ENCODE results near the gene BHLHA15.

Gene BHLHA15

GRCh38 chr7:98242934-98243333, 31.7 kb downstream of the BHLHA15 start:
- DNase-seq (ENCODE audit: low read depth, low spot score): no peak

GRCh38 chr7:98244871-98245270, 33.6 kb downstream of the BHLHA15 start:
- DNase-seq (ENCODE audit: low read depth, low spot score): no peak

- DNase-seq (ENCODE audit: low read depth, low spot score): no peak
These were observed 36.9 kb downstream of the BHLHA15 start for GRCh38 chr7:98248156-98248555.

GRCh38 chr7:98249106-98249505, 37.9 kb downstream of the BHLHA15 start:
- DNase-seq (ENCODE audit: low read depth, low spot score): no peak

GRCh38 chr7:98250789-98251188, 39.5 kb downstream of the BHLHA15 start:
- DNase-seq (ENCODE audit: low read depth, low spot score): peak; percentile 8

GRCh38 chr7:98251231-98251600, 40.0 kb downstream of the BHLHA15 start:
- peak; percentile 16 for DNase-seq (ENCODE audit: low read depth, low spot score)

GRCh38 chr7:98251601-98252424, 40.6 kb downstream of the BHLHA15 start, which contains the start of gene TECPR1:
TSS of gene TECPR1 (minus strand) at chr7:98252232. CDS start at chr7:98246146, 6,086 bp downstream.
- DNase-seq (ENCODE audit: low read depth, low spot score): peak; percentile 80

GRCh38 chr7:98252425-98253054, 41.3 kb downstream of the BHLHA15 start:
- no peak for DNase-seq (ENCODE audit: low read depth, low spot score)

GRCh38 chr7:98254516-98254915, 43.3 kb downstream of the BHLHA15 start:
- no peak for DNase-seq (ENCODE audit: low read depth, low spot score)

- no peak for DNase-seq (ENCODE audit: low read depth, low spot score)
These were observed 43.8 kb downstream of the BHLHA15 start for GRCh38 chr7:98254951-98255610.

- DNase-seq (ENCODE audit: low read depth, low spot score): no peak
These were observed 45.2 kb downstream of the BHLHA15 start for GRCh38 chr7:98256431-98256830.

- DNase-seq (ENCODE audit: low read depth, low spot score): no peak
These were observed 46.5 kb downstream of the BHLHA15 start for GRCh38 chr7:98257701-98258100.
